ENCODE results near the gene DUS1L.

DUS1L gene

DNA sequence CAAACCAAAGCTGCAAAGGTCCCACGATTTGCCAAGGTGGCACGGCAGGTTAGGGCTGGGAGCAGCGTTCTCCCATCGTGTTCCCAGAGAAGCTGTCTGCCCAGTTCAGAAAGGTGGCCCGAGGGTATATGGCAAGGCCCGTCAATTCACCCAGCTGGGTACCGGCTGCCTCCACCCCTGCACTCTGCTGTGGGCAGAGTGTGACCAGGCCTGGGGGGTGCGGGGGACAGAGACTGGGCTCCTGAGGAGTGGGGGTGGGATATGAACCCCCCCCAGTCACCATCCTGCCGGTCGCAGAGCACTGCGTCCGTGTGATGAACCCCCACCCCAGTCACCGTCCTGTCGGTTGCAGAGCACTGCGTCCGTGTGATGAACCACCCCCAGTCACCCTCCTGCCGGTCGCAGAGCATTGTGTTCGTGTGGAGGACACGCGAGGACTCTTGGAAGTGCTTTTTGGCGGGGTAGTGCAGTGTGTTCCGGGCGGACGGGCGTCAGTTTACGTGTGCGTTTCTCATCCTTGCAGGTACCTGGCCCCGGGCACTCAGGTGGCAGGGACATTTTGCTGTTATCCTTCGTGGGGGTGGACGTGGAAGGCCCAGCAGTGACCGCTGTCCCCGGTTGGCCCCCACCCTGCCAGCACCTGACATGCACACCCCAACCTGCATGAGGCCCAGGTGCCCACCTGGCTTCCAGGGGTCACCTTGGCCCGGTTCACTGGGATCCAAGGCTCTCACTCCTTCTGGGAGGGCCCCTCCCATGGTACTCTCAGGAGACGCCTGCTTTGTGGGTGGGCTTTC lies 35.1 kb upstream of the DUS1L start:
- DNase-seq = no peak

DNA sequence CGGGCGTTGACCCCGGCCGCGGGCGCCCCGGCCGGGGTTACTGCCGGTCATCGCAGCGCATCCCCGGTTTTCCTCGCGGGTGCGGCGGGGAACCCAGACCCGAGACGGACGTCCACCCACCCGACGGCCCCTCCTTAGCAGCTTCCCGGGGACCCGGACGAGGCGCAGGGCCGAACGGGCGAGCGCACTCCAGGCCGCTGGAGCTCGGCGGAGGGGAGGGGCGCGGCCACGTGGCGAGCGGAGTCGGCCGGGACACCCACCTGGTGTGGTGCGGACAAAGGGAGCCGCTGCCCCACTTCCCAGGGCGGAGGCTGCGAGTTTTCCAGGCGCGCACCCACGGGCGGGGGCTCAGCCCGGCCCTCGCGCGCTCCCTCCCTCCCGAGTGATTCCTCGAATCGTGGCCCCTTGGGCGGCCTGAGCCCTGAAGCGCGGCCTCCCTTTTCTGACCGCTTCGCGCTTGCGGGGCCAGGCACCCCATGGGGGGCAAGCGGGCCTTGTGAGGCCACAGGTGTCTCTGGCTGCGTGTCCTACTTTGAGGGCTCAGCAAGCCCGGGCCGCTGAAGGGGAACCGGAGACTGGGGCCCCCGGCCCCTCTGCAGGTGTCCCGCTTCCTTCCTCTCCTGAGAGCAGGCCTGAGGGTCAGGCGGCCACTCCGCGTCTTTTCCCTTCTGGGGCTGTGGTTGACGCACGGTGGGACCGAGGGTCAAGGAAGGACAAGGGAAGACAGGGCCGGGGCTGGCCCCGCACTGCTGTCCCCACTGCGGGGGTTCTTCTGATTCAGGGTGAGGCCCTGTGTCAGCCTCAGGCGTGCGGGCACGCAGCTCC lies 33.5 kb upstream of the DUS1L start:
- DNase-seq = peak; percentile 61 to 62

DNA sequence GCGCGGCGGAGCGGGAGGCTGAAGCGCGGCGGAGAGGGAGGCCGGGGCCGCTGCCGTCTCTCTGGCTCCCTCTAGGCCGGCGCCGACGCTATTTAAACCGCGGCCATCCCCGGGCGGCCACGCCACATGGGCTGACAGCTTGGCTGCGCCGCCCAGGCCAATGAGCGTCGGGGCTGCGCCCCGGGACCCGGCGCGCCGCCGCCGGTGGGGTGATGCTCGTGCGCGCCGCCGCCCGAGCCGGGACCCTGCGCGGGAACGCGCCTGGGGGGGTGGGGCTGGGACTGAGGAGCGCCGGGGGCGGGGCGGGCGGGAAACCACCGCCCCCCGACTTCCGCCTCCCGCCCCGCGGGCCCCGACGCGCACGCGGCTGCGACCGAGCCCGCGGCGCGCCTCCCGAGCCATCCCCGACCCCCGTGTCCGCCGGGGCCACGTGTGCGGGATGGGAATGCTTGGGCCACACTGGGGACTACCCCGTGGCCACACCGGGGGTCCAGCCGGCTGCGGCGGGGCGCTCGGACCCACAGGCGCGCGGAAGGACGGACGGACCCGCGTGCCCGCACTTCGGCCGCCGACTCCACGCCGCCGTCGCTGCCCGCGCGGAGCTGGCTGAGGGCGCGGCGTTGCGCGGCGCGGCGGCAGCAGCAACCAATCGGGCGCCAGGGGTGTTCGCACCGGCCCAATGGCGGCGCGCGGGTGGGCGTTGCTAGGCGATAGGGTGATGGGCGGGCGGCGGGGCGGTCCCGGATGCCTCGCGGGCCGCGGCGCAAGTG lies 32.8 kb upstream of the DUS1L start, which contains the start of gene FASN:
TSS of gene FASN (minus strand) at position 68 of the 770 bp plus-strand sequence. CDS start 1,791 bp downstream, outside the sequence.
- DNase-seq = peak; percentile 95 to 97

DNA sequence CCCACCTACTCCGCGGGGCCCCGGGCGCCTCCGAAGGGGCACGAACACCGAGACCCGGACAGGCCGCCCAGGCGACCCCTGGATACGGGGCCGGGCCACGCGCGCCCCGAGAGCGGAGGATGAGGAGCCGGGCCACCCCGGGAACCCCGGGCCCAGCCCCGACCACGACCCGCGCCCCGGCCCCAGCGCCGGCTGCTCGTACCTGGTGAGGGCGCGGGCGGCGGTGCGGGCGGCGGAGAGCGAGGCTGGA lies 32.2 kb upstream of the DUS1L start:
- no peak for DNase-seq

DNA sequence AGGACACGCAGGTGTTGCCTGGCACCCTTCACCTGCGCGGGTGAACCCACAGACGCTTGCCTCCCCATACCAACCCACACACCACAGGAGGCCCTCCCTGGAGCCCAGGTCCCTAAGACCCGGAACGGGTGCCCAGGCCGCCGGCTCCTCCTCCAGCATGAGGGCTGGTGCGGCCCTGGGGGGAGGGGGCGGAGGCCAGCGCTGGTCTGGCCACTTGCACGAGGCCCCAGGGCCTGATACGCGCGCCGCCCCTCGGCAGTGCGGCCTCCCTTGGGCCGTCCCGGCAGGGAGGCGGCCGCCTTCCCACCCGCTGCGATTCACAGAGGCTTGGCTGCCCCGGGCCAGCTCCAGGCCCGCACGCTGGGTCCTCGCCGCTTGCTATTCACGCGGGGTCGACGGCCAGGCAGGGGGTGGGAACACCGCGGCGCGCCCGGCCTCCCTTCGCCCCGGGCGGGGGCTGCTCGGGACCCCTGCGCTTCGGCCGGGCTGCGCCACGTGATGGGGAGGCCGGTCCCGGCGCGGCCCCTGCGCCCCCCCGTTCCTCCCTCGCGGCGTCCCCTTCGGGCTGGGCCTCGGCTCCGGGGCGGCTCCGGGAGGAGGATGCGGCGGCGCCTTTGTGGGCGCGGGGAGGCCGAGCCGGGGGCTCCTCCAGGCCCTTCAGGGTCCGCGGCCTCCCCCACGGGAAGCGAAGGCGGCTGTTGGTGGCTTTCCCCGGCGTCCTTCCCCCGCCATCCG lies 31.7 kb upstream of the DUS1L start:
- peak in 1 of 2 experiments; percentile 52 for DNase-seq

DNA sequence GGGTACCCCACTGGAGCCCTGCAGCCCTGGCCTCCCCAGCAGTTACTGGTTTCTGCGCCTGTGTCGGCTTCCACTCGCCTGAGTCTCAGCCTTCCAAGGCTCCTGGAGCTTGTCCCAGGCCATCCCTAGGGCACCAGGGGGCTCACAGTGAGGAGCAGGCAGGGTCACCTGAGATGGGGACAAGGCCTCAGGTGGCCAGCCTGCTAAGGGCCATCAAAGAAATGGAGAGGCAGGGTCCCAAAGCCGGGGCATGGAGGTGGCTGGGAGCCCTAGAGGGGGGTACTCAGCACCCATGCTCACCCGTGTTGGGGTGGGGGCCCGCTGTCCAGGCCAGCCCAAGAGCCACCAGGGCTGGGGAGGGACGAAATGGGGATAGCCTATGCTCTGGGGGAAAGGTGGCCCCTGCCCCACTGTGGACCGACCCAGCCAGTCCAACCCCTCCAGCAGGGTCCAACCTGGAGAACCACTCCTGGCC lies 31.1 kb upstream of the DUS1L start:
- no peak for DNase-seq

DNA sequence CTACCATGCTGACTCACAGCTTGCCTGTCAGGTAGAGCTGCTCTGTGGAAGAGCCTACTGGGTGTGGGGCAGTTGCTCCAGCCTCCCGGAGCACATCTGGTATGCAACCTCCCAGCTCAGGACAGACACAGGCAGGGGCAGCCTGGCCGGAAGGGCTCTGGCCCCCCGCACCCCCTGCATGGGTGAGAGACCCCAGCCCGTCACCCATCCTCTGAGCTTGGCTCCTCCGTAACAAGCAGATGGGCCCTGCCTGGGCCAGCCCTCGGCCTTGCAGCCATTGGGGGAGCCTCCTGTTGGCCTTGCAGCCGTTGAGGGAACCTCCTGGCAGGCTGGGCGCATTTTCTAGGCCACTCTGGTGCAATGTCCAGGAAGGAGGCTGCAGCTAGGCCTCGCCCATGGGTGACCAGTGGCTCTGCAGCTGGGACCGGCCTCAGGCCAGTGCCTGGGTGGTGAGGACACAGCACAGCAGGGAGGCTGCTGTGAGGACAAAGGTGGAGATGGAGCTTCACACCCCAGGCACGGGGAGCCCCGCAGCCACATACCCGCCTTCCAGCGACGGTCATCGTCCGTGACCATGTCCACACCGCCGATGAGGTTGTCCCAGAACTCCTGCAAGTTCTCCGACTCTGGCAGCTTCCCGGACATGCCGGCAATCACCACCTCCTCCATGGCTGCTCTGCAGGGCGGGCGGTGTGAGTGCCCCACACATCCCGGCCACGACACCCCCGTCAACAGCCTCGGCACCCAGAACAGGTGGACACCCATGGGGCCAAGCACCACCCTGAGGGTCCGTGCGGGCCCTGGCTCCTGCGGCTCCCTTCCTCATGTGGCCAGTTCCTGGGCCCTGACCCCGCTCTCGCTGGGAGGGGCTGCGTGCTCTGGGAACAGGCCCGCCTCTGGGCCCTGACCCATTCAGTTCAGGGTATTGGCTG lies 30.4 kb upstream of the DUS1L start:
- DNase-seq = no peak

DNA sequence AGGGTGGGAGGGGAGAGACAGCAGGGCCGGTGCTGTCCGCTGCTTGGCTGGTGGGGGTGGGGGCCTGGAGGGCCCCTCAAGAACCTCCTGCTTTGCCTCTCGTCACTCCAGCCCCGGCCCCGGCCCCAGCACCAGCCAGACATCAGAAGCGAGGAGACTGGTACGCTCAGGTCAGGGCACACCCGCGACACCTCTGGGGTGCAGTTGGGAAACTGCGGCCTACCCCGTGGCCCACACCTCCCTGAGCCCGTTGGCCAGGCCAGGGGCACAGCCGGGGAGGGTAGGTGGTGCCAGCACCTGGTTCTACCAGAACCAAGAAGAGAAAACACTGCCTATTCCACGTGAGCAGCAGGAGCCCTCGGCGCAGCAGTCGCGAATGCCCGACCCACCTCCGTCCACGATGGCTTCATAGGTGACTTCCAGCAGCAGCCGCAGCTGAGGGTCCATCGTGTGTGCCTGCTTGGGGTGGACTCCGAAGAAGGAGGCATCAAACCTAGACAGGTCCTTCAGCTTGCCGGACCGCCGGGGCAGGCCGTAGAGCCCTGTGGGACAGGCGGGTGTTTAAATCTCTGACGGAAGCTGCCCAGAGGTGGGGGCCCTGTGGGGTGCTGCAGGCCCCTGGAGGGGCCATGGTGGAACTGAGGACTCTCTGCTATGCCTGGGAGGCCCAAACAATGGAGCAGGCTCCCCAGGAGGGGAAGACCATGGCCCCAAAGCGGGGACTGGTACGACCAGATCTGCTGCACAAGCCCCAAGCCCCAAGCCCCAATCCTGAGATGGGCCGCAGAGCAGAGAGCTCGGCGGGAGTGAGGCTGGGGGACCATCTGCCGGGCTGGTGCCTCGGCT lies 29.6 kb upstream of the DUS1L start:
- DNase-seq = no peak

DNA sequence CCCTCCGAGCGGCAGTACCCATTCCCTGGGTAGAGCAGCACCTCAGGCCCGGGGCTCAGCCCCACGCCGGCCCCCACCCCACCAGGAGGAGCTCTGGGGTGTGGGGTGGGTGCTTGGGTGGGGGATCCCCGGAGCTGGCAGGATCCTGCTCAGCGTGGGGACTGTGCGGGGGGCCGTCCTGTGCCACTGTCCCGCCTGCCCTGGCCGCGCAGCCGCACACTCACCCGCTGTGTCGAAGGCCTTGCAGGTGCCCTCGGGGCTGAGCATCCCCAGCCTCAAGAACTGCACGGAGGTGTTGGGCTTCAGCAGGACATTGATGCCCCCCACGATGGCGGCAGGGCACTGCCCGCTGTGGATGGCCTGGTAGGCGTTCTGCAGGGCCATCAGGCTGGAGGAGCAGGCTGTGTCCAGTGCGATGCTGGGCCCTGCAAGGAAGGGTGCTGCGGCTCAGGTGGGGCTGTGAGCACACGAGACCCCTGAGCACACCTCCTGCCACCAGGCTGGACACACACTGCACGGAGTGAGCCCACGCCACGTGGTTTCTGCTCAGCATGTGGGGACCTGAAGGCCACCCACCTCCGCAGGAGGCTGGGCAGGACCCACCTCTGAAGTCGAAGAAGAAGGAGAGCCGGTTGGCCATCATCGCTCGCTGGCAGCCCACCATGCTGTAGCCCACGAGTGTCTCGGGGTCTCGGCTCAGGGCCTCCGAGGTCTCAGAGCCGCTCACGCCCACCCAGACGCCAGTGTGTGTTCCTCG lies 27.6 kb upstream of the DUS1L start:
- DNase-seq = no peak

DNA sequence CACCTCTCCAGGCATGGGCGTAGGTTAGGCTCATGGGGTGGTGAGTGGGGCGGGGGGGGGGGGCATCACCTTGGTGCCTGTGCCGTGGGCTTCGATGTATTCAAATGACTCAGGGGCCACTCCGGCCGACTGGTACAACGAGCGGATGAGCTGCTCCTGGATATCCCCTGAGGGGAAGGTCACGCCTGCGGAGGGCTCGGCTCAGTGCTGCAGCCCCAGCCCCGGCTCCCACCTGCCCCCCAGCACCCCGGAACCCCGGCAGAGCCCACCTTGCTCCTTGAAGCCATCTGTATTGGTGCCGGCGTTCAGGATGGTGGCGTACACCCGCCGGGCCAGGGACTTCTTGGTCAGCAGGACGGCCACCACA lies 27.0 kb upstream of the DUS1L start:
- DNase-seq = no peak

DNA sequence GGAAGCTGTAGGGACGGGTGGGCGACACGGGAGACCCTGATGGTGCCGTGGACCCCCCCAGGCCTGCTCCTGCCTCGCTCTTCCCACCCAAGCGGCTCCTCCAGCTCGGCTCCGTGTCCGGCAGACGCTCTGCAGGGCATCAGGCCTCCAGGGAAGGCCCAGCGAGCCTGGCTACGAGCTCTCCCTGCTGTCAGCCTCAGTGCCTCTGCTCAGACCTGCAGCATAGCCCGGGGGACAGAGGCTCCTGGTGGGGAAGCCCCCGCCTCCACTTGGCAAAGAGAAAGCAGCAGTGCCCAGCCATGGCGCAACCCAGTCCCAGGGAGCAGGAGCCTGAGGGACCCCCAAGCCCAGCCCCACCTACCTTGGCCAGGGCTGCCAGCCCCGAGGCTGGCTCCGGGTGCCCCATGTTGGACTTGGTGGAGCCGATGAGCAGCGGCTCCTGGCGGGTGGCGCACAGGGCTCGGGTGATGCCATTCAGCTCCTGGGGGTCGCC lies 26.5 kb upstream of the DUS1L start:
- DNase-seq = no peak

DNA sequence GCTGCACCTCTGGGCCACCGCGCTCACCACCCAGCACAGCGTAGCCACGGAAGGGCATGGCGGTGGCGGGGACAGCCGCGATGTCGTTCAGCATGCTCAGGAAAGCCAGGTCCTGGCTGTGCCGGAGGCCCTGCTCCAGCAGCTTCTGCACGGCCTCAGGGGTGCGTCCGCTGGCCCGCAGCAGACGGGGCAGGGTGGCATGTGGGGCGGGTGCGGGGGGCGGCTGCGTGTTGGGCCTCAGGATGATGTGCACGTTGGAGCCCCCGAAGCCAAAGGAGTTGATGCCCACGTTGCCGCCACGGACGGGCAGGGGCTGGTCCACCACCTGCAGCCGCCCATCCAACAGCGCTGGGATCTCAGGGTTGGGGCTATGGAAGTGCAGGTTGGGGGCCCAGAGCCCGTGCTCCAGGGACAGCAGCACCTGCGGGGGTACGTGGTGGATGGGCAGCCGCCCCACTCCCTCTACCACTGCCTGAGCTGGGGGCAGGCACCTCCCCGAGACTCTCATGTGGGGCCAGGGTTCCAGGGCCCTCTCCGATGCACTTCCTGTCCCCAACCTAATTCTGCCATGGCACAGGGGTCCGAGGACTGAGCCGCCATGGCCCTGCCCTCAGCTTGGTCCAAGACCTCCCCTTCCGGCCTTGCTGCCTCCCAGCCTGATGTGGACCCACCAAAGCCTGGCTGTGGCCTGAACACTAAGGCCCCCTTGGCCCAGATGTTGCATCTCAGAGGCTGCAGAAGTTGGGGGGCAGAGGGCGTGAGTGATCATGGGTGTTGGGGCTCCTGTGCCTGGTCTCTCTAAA lies 25.9 kb upstream of the DUS1L start:
- DNase-seq = no peak

DNA sequence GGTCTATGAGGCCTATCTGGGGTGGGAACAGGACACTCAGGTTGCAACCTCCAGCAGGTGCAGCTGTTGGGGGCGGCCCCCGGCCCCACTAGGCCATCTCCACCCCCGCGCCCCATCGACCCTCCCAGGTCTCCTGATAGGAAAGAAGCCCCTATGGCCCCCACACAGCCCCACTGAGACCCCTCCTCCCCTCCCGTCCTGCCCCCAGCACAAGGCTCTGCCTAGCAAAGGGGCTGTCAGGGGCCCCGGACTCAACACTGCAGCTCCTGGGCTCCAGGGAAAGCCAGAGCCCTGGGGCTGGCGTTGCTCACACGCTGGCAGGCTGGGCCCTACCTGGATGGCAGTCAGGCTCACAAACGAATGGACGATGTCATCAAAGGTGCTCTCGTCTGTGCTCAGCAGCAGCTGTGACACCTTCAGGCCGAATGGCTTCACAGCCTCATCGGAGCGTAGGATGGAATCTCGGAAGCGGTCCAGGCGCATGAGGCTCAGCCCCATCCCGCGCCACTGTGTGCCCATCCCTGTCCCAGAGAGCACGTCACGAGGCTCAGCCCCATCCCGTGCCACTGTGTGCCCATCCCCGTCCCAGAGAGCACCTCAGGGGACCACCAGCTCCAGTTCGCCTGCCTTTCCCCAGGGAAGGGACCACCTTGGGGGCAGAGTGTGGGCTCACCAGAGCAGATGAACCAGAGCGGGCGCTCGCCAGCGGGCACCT lies 25.1 kb upstream of the DUS1L start:
- no peak for DNase-seq

DNA sequence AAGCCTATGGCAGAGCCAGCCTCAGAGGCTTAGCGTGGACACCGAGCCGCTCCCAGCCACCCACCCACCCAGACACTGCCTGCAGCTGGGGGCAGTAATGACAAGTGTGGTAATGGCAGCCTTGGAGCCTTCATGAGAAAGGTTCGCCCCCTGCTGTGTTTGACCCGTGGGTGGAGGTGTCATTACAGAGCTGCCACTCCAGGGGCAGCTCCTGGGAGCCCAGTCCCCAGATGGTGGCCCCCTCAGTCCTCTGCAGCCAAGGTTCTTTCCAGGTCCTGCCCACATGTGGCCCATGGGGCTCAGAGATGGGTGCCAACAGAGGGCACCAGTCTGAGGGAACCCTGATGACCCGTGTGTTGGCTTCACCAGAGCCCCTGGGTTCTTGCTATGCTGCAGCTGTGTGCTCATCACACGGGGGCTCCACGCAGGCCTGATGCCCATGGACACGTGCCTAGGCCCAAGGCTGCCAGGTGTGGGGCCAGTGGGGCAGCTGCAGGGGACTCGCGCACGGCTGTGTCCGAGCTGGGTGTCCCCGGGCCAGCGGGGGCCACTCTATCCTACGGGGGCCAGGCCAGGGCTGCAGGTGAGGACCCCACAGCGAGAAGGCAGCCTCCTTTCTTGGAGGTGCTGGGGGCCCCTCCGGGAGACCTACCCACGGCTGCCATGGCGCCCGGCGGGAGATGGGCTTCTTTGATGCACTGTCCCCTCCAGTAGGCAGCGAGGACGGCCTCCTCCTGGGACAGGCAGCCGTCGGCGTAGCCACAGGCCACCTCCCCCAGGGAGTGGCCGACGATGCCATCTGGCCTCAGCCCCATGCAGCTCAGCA lies 24.3 kb upstream of the DUS1L start:
- no peak for DNase-seq

DNA sequence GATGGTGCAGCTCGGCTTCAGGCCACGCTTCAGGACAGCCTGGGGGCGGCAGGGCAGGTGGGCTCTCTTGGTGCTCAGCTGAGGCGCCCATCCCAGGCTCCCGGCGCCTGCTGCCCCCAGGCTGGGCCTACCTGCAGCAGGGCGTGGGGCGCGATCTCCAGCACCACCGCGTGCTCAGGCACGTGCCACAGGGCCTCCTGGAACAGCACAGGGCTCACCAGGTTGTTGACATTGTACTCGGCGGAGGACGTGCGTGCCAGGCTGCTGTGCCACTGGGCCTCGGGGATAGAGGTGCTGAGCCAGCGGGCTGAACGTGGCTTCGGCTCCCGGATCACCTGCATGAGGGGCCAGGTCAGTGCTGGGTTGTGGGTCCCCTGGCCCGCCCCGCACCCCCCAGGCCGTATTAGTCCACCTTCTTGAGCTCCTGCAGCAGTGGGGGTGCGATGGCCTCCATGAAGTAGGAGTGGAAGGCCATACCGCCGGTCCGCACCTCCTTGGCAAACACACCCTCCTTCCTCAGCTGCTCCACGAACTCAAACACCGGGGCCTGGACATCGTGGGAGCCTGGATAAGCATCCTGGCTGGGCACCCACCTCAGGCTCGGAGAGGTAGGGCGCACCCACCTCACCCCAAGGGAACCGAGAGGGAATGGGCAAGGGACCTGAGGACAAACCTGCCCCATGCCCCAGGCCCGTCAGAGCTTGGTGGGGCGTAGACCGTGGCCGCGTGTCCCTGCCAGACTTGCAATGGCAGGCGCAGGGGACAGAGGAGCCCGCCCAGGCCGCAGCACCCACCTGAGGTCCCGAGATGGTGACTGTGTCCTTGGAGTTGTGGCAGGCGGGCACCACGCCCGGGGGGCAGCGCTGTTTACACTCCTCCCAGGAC lies 23.5 kb upstream of the DUS1L start:
- DNase-seq = no peak

Data from activated T-cell treated with anti-CD3 and anti-CD28 coated beads, Interleukin-2, amount 50 U/mL, for 48 hours (primary cell).